HL-60 (cell line): ENCODE results near the gene ADRB1.

ENCODE experiments used
- DNase-seq, 2 experiments: peaks; one replicate each; pipeline ENCODE4 v3.0.0-alpha.2; 2010 to 2020; ENCODE audit warnings: low read depth in 1 of 2, low spot score in 1 of 2
- H3K27ac ChIP-seq: fragments of 250-450 bp; sonication (Bioruptor Pico); replicated peaks from 2 replicates; pipeline ENCODE4 v1.5.1; 2020; ENCODE audit warnings: mild to moderate bottlenecking, moderate library complexity
- H3K27me3 ChIP-seq: fragments of 250-450 bp; sonication (Bioruptor Pico); 2 replicates; pipeline ENCODE4 v1.5.1; 2021; ENCODE audit warnings: mild to moderate bottlenecking, moderate library complexity; ENCODE audit not compliant: insufficient read depth, poor library complexity, severe bottlenecking
- H3K4me3 ChIP-seq: replicated peaks from 2 replicates; pipeline ENCODE4 v1.5.1; 2011; ENCODE audit warnings: mild to moderate bottlenecking, control low read depth, low read length; ENCODE audit not compliant: insufficient read depth
- GABPA ChIP-seq: IDR thresholded peaks from 2 replicates; pipeline ENCODE4 v1.6.1; 2012; ENCODE audit warnings: low read depth
- POLR2AphosphoS5 ChIP-seq: IDR thresholded peaks from 2 replicates; pipeline ENCODE4 v1.6.1; 2012; ENCODE audit warnings: low read depth
- SPI1 ChIP-seq: IDR thresholded peaks from 2 replicates; pipeline ENCODE4 v1.6.1; 2012; ENCODE audit warnings: low read depth, mild to moderate bottlenecking, borderline replicate concordance
- TF ChIP-seq, protein P1 (sequence below): IDR thresholded peaks from one replicate; pipeline ENCODE4 v1.5.1; 2011; ENCODE audit warnings: low read length, control low read depth, inconsistent platforms; ENCODE audit not compliant: insufficient read depth
- TF ChIP-seq, protein P2 (sequence below): IDR thresholded peaks from 2 replicates; pipeline ENCODE4 v1.6.1; 2012; ENCODE audit warnings: low read depth; ENCODE audit not compliant: insufficient replicate concordance

Gene ADRB1

DNA sequence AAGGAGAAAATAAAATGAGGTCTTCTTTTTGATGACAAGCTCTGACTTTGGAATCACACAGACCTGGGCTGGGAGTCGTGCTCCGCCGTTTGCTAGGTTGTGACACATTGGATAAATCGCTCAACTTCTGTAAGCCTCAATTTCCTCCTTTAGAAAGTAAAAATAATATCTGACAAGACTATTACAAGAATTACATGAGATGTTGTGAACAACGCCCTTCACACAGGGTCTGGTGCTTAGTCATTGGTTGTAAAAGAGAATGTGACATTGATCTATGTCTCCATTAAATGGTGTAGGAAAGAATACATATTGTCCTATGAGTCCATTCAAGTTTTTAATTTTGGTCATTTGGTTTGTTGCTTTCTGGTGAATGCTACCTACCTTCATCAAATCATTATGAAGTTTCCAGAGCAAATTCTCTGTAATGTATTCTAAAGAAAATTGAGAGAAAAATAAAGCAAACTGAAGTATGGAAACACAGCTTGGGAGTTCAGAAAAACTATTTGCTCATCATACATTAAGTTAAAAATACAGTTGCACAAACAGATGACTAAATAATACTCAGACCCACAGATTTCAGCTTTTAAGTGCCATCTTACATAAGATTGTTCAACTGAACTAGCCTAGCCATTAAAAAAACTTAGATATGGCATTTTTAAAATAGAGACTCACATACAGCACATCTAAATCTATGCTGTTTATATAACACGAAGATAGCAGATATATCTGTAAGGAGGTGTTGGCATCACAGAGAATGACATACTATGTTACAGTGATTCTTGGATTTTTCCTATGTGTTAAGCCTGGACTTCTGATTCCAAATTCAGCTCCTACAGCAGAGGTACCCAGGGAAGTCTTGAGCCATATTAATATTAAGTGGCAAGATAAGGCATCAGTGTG lies 12.3 kb upstream of the ADRB1 start:
- TF ChIP-seq POLR2AphosphoS5 (no peak), GABPA (no peak), SPI1 (no peak)
- TF ChIP-seq, protein P1, sequence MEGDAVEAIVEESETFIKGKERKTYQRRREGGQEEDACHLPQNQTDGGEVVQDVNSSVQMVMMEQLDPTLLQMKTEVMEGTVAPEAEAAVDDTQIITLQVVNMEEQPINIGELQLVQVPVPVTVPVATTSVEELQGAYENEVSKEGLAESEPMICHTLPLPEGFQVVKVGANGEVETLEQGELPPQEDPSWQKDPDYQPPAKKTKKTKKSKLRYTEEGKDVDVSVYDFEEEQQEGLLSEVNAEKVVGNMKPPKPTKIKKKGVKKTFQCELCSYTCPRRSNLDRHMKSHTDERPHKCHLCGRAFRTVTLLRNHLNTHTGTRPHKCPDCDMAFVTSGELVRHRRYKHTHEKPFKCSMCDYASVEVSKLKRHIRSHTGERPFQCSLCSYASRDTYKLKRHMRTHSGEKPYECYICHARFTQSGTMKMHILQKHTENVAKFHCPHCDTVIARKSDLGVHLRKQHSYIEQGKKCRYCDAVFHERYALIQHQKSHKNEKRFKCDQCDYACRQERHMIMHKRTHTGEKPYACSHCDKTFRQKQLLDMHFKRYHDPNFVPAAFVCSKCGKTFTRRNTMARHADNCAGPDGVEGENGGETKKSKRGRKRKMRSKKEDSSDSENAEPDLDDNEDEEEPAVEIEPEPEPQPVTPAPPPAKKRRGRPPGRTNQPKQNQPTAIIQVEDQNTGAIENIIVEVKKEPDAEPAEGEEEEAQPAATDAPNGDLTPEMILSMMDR: no peak
- TF ChIP-seq, protein P2, sequence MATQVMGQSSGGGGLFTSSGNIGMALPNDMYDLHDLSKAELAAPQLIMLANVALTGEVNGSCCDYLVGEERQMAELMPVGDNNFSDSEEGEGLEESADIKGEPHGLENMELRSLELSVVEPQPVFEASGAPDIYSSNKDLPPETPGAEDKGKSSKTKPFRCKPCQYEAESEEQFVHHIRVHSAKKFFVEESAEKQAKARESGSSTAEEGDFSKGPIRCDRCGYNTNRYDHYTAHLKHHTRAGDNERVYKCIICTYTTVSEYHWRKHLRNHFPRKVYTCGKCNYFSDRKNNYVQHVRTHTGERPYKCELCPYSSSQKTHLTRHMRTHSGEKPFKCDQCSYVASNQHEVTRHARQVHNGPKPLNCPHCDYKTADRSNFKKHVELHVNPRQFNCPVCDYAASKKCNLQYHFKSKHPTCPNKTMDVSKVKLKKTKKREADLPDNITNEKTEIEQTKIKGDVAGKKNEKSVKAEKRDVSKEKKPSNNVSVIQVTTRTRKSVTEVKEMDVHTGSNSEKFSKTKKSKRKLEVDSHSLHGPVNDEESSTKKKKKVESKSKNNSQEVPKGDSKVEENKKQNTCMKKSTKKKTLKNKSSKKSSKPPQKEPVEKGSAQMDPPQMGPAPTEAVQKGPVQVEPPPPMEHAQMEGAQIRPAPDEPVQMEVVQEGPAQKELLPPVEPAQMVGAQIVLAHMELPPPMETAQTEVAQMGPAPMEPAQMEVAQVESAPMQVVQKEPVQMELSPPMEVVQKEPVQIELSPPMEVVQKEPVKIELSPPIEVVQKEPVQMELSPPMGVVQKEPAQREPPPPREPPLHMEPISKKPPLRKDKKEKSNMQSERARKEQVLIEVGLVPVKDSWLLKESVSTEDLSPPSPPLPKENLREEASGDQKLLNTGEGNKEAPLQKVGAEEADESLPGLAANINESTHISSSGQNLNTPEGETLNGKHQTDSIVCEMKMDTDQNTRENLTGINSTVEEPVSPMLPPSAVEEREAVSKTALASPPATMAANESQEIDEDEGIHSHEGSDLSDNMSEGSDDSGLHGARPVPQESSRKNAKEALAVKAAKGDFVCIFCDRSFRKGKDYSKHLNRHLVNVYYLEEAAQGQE: no peak
- Histone ChIP-seq H3K4me3 (no peak overlapping the region), H3K27me3 (no peaks in the 10 kb centered on the region), H3K27ac (no peak overlapping the region)
- DNase-seq: no peak

DNA sequence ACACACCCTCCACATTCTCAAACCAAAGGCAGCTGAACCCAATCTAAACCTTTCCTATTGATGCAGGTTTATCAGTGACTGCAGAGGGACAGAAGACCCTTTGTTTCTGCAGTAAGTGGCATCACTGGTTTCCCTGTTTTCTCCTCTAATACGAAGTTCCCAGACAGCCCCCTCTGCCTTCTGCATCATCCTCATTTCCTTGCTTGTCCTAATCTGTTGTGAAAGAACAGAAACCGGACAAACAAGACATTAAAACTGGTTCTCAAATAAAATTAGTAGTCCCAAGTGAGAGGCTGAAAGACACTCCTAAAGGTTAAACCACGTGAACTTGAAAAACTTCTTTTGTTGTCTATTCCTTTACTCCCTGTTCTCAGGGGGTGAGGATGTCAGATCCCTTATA lies 10.1 kb upstream of the ADRB1 start:
- no peak for DNase-seq

DNA sequence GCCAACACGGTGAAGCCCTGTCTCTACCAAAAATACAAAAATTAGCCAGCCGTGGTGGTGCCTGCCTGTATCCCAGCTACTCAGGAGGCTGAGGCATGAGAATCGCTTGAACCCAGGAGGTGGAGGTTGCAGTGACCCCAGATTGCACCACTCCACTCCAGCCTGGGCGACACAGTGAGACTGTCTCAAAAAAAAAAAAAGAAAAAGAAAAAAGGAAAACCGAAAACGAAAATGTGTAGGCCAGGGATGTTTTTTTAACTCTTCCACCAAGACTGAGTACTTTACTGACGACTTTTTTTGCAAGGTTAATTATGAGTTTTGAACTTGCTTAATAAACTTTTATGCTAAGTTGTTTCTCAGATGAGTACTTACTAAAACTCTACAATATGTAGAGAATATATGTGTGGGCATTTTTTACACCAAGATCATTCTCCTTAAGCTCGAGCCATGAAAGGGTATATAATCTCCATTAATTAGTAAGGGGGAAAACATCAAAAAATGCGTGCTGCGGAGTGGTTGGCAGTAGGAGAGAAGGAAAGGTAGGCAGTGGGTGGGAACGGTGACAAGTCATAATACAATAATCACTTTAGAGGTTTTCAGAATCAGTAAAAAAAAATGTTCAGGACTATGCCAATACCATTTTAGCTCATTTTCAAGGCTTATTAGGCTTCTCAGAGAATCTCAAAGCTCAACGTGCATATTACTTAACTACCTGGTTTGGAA lies 8.6 kb upstream of the ADRB1 start:
- TF ChIP-seq SPI1 (no peak), GABPA (no peak), POLR2AphosphoS5 (no peak)
- TF ChIP-seq, protein P2: no peak
- TF ChIP-seq, protein P1: no peak
- no peaks in the 10 kb centered on the region for H3K27me3 ChIP-seq
- no peak for DNase-seq
- H3K4me3 ChIP-seq: no peak overlapping the region
- H3K27ac ChIP-seq: no peak overlapping the region

More for the DNA sequence above, 10.1 kb upstream of the ADRB1 start:
- Histone ChIP-seq H3K4me3 (no peak overlapping the region), H3K27me3 (no peaks in the 10 kb centered on the region), H3K27ac (no peak overlapping the region)
- TF ChIP-seq, protein P2: no peak
- no peak for TF ChIP-seq POLR2AphosphoS5
- no peak for TF ChIP-seq SPI1
- TF ChIP-seq GABPA: no peak
- TF ChIP-seq, protein P1: no peak
